ENCODE measurements around the gene LTN1. TPM values are rescaled to one million over a fixed set of nuclear protein-coding genes. Genes with fewer than 3 reads are reported as not detected.

Gene LTN1
- total RNA-seq, 1 experiment from 2014 or later, result 23.9 TPM

- H3K18ac ChIP-seq (ENCODE audit: insufficient read length, low read depth, low read length), result no peak overlapping the region
- H2BK5ac ChIP-seq (ENCODE audit: insufficient read length, low read length), result no peak overlapping the region
- no peak overlapping the region for H2BK15ac ChIP-seq (ENCODE audit: low read depth, low read length)
- no peak overlapping the region for H3K14ac ChIP-seq (ENCODE audit: insufficient read depth, low read length)
- H4K8ac ChIP-seq (replicated peaks; ENCODE audit: insufficient read length, low read depth, low read length), result no peak overlapping the region
- H3K4me1 ChIP-seq (ENCODE audit: insufficient read depth, low read length), result no peaks in the 10 kb centered on the region
- H3K56ac ChIP-seq (ENCODE audit: insufficient read length, low read depth, low read length), result no peak overlapping the region
- no peak overlapping the region for H2BK20ac ChIP-seq (ENCODE audit: low read depth, low read length, poor library complexity, severe bottlenecking)
- H3K4ac ChIP-seq (ENCODE audit: low read depth, low read length), result no peak overlapping the region
- no peak overlapping the region for H4K91ac ChIP-seq (ENCODE audit: insufficient read length, low read depth, low read length)
- Mint-ChIP-seq H3K27ac (no peak overlapping the region), H3K4me3 (no peak overlapping the region), H3K4me1 (peaks cover 3 to 6% of the 10 kb centered on the region in 2 experiments), H3K27me3 (ENCODE audit: low read depth) (no peaks in the 10 kb centered on the region), H3K9me3 (no peaks in the 10 kb centered on the region), H3K36me3 (ENCODE audit: insufficient read depth in 1 of 3, low read depth in 3 of 3) (no peaks in the 10 kb centered on the region)
- no peak overlapping the region for H3T11ph ChIP-seq (ENCODE audit: low read length)
- no peaks in the 10 kb centered on the region for H3K27me3 ChIP-seq (ENCODE audit: insufficient read depth, low read length)
- H3K27ac ChIP-seq (ENCODE audit: insufficient read length, low read depth, low read length), result no peak overlapping the region
- H3K79me2 ChIP-seq (ENCODE audit: insufficient read depth, low read length), result no peaks in the 10 kb centered on the region
- H2BK12ac ChIP-seq (ENCODE audit: insufficient read length, low read depth, low read length), result no peak overlapping the region
- no peak overlapping the region for H2AFZ ChIP-seq (ENCODE audit: low read length)
- no peak overlapping the region for H4K5ac ChIP-seq (ENCODE audit: insufficient read length, low read depth, low read length)
- H3K9ac ChIP-seq (ENCODE audit: extremely low read depth, insufficient read length, low read length), result no peak overlapping the region
- H3K23me2 ChIP-seq (ENCODE audit: insufficient read length, low read depth, low read length, poor library complexity, severe bottlenecking), result no peaks in the 10 kb centered on the region
- H3K23ac ChIP-seq (ENCODE audit: insufficient read length, low read depth, low read length), result no peak overlapping the region
- no peak overlapping the region for H3K4me2 ChIP-seq (ENCODE audit: insufficient read depth, insufficient read length, low read length)
- TF ChIP-seq CTCF (conservative IDR thresholded peaks at IDR 0.05), result no peak
- no peaks in the 10 kb centered on the region for H3K9me3 ChIP-seq (ENCODE audit: control insufficient read depth, low read depth, low read length)
- no peak overlapping the region for H2BK120ac ChIP-seq (ENCODE audit: low read depth, low read length, poor library complexity, severe bottlenecking)
- no peak overlapping the region for H2AK5ac ChIP-seq (ENCODE audit: insufficient read length, low read length)
- no peaks in the 10 kb centered on the region for H4K20me1 ChIP-seq (ENCODE audit: control insufficient read depth, insufficient read depth, insufficient read length)
- 100% methylated on average over 1 of the region's 4 CpGs for WGBS (ENCODE audit: extremely low coverage, insufficient read length, low lambda C conversion rate)
- no peak for DNase-seq
- H3K79me1 ChIP-seq (ENCODE audit: insufficient read depth, low read depth, low read length, poor library complexity, severe bottlenecking), result no peaks in the 10 kb centered on the region
Observed at GRCh38 chr21:28916150-28916893, 76.4 kb downstream of the LTN1 start.

Measured in H9 (cell line).